ENCODE data around the gene PTPRD. TPM values are rescaled to one million over a fixed set of nuclear protein-coding genes. Genes with fewer than 3 reads are reported as not detected.

The PTPRD gene
- total and polyA plus RNA-seq, 2 experiments from 2014 or later: 11.5 to 58.0 TPM

DNA sequence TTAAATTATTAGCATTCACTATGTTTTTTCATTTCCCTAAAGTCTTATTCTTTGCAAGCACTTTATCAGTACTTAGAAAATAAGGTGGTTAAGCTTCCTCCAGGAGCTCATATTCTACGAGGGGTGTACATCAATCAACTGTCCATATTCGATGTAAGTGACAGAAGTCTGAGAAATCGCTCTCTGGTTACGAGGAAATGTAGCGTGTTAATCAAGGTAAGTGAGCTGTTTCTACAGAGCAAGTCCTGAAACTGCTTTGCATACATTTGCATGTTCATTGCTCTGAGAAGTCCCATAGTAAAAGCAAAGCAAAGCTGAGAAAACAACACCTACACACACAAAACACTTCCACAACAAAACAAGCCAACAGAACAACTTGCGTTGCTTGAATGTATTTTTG, 1919.3 kb downstream of the PTPRD start:
- Histone ChIP-seq H3K4me3 (no peak overlapping the region), H3K4me2 (peak overlapping the region; percentile 50), H3K36me3 (ENCODE audit: insufficient read depth) (no peaks in the 10 kb centered on the region), H3K4me1 (ENCODE audit: insufficient read depth) (peaks cover 44% of the 10 kb centered on the region), H3F3A (replicated peaks; ENCODE audit: low read depth) (no peaks in the 10 kb centered on the region), H3K27me3 (ENCODE audit: insufficient read depth) (no peaks in the 10 kb centered on the region), H3K79me2 (replicated peaks; ENCODE audit: insufficient read depth) (no peaks in the 10 kb centered on the region; the same call in 1 of the 2 replicates), H2AFZ (no peak overlapping the region), H3K9me2 (ENCODE audit: insufficient read depth) (no peaks in the 10 kb centered on the region), H3K27ac (ENCODE audit: low read depth) (peak overlapping the region; percentile 5), H4K20me1 (replicated peaks; ENCODE audit: insufficient read depth) (no peaks in the 10 kb centered on the region)
- TF ChIP-seq ZNF331 (CRISPR knock-in tag; IDR thresholded peaks at IDR 0.05; ENCODE audit: low read depth) (no peak), EZH2phosphoT487 (IDR thresholded peaks at IDR 0.05; ENCODE audit: unreplicated experiment) (no peak), CREB1 (CRISPR knock-in tag; IDR thresholded peaks at IDR 0.05; ENCODE audit: low read depth) (no peak), NANOG (IDR thresholded peaks at IDR 0.05; ENCODE audit: borderline replicate concordance) (no peak), ZNF114 (CRISPR knock-in tag; IDR thresholded peaks at IDR 0.05) (no peak), EZH2 (IDR thresholded peaks at IDR 0.05; ENCODE audit: low read depth, unreplicated experiment) (no peak), POLR2AphosphoS5 (IDR thresholded peaks at IDR 0.05; ENCODE audit: low read depth) (no peak), STAT1 (IDR thresholded peaks at IDR 0.05; ENCODE audit: unreplicated experiment) (no peak), JUNB (IDR thresholded peaks at IDR 0.05; ENCODE audit: unreplicated experiment) (no peak)
- TF ChIP-seq, protein P1, sequence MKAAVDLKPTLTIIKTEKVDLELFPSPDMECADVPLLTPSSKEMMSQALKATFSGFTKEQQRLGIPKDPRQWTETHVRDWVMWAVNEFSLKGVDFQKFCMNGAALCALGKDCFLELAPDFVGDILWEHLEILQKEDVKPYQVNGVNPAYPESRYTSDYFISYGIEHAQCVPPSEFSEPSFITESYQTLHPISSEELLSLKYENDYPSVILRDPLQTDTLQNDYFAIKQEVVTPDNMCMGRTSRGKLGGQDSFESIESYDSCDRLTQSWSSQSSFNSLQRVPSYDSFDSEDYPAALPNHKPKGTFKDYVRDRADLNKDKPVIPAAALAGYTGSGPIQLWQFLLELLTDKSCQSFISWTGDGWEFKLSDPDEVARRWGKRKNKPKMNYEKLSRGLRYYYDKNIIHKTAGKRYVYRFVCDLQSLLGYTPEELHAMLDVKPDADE (IDR thresholded peaks at IDR 0.05): no peak
- TF ChIP-seq, protein P2, sequence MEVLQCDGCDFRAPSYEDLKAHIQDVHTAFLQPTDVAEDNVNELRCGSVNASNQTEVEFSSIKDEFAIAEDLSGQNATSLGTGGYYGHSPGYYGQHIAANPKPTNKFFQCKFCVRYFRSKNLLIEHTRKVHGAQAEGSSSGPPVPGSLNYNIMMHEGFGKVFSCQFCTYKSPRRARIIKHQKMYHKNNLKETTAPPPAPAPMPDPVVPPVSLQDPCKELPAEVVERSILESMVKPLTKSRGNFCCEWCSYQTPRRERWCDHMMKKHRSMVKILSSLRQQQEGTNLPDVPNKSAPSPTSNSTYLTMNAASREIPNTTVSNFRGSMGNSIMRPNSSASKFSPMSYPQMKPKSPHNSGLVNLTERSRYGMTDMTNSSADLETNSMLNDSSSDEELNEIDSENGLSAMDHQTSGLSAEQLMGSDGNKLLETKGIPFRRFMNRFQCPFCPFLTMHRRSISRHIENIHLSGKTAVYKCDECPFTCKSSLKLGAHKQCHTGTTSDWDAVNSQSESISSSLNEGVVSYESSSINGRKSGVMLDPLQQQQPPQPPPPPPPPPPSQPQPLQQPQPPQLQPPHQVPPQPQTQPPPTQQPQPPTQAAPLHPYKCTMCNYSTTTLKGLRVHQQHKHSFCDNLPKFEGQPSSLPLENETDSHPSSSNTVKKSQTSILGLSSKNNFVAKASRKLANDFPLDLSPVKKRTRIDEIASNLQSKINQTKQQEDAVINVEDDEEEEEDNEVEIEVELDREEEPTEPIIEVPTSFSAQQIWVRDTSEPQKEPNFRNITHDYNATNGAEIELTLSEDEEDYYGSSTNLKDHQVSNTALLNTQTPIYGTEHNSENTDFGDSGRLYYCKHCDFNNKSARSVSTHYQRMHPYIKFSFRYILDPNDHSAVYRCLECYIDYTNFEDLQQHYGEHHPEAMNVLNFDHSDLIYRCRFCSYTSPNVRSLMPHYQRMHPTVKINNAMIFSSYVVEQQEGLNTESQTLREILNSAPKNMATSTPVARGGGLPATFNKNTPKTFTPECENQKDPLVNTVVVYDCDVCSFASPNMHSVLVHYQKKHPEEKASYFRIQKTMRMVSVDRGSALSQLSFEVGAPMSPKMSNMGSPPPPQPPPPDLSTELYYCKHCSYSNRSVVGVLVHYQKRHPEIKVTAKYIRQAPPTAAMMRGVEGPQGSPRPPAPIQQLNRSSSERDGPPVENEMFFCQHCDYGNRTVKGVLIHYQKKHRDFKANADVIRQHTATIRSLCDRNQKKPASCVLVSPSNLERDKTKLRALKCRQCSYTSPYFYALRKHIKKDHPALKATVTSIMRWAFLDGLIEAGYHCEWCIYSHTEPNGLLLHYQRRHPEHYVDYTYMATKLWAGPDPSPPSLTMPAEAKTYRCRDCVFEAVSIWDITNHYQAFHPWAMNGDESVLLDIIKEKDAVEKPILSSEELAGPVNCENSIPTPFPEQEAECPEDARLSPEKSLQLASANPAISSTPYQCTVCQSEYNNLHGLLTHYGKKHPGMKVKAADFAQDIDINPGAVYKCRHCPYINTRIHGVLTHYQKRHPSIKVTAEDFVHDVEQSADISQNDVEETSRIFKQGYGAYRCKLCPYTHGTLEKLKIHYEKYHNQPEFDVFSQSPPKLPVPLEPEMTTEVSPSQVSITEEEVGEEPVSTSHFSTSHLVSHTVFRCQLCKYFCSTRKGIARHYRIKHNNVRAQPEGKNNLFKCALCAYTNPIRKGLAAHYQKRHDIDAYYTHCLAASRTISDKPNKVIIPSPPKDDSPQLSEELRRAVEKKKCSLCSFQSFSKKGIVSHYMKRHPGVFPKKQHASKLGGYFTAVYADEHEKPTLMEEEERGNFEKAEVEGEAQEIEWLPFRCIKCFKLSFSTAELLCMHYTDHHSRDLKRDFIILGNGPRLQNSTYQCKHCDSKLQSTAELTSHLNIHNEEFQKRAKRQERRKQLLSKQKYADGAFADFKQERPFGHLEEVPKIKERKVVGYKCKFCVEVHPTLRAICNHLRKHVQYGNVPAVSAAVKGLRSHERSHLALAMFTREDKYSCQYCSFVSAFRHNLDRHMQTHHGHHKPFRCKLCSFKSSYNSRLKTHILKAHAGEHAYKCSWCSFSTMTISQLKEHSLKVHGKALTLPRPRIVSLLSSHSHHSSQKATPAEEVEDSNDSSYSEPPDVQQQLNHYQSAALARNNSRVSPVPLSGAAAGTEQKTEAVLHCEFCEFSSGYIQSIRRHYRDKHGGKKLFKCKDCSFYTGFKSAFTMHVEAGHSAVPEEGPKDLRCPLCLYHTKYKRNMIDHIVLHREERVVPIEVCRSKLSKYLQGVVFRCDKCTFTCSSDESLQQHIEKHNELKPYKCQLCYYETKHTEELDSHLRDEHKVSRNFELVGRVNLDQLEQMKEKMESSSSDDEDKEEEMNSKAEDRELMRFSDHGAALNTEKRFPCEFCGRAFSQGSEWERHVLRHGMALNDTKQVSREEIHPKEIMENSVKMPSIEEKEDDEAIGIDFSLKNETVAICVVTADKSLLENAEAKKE (CRISPR knock-in tag; IDR thresholded peaks at IDR 0.05): no peak
- TF ChIP-seq, protein P3, sequence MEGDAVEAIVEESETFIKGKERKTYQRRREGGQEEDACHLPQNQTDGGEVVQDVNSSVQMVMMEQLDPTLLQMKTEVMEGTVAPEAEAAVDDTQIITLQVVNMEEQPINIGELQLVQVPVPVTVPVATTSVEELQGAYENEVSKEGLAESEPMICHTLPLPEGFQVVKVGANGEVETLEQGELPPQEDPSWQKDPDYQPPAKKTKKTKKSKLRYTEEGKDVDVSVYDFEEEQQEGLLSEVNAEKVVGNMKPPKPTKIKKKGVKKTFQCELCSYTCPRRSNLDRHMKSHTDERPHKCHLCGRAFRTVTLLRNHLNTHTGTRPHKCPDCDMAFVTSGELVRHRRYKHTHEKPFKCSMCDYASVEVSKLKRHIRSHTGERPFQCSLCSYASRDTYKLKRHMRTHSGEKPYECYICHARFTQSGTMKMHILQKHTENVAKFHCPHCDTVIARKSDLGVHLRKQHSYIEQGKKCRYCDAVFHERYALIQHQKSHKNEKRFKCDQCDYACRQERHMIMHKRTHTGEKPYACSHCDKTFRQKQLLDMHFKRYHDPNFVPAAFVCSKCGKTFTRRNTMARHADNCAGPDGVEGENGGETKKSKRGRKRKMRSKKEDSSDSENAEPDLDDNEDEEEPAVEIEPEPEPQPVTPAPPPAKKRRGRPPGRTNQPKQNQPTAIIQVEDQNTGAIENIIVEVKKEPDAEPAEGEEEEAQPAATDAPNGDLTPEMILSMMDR (conservative IDR thresholded peaks at IDR 0.05; ENCODE audit: low read depth in 2 of 2): no peak
- TF ChIP-seq, protein P4, sequence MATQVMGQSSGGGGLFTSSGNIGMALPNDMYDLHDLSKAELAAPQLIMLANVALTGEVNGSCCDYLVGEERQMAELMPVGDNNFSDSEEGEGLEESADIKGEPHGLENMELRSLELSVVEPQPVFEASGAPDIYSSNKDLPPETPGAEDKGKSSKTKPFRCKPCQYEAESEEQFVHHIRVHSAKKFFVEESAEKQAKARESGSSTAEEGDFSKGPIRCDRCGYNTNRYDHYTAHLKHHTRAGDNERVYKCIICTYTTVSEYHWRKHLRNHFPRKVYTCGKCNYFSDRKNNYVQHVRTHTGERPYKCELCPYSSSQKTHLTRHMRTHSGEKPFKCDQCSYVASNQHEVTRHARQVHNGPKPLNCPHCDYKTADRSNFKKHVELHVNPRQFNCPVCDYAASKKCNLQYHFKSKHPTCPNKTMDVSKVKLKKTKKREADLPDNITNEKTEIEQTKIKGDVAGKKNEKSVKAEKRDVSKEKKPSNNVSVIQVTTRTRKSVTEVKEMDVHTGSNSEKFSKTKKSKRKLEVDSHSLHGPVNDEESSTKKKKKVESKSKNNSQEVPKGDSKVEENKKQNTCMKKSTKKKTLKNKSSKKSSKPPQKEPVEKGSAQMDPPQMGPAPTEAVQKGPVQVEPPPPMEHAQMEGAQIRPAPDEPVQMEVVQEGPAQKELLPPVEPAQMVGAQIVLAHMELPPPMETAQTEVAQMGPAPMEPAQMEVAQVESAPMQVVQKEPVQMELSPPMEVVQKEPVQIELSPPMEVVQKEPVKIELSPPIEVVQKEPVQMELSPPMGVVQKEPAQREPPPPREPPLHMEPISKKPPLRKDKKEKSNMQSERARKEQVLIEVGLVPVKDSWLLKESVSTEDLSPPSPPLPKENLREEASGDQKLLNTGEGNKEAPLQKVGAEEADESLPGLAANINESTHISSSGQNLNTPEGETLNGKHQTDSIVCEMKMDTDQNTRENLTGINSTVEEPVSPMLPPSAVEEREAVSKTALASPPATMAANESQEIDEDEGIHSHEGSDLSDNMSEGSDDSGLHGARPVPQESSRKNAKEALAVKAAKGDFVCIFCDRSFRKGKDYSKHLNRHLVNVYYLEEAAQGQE (IDR thresholded peaks at IDR 0.05; ENCODE audit: unreplicated experiment): no peak
- Mint-ChIP-seq H3K4me3 (no peak overlapping the region), H3K4me1 (peaks cover 52% of the 10 kb centered on the region), H3K27me3 (ENCODE audit: insufficient read depth, low read depth, poor library complexity) (no peaks in the 10 kb centered on the region), H3K9me3 (peaks cover 6% of the 10 kb centered on the region; the same call in 2 of the 3 replicates), H3K27ac (peak overlapping the region; percentile 47; the same call in 1 of the 2 replicates), H3K36me3 (ENCODE audit: low read depth) (peaks cover 10% of the 10 kb centered on the region; the same call in 2 of the 3 replicates)
- ATAC-seq (peak; percentile 68), DNase-seq (ENCODE audit: low spot score) (peak; percentile 44)
